Keratinocyte (primary cell): ENCODE measurements around the gene SNX20. TPM values are rescaled to one million over a fixed set of nuclear protein-coding genes. Genes with fewer than 3 reads are reported as not detected.

Source experiments
- DNase-seq: peaks from one replicate; pipeline ENCODE4 v3.0.0-alpha.2; 2011; ENCODE audit warnings: low read depth, missing footprints, low spot score
- FAIRE-seq: peaks from 2 replicates; lab custom pipeline; 2011; peaks lifted over from hg19 to GRCh38; lab: Jason Lieb, UNC
- H2AFZ ChIP-seq: 2 replicates; pipeline ENCODE4 v1.6.0; 2012; ENCODE audit warnings: low read length, control low read depth, inconsistent platforms; ENCODE audit not compliant: control insufficient read depth
- H3K27ac ChIP-seq: 2 replicates; pipeline ENCODE4 v1.5.1; 2011; ENCODE audit warnings: low read length; ENCODE audit not compliant: control insufficient read depth, insufficient read depth
- H3K27me3 ChIP-seq: 3 replicates; pipeline ENCODE4 v1.6.0; 2011; ENCODE audit warnings: low read length; ENCODE audit not compliant: control insufficient read depth, insufficient read depth; ENCODE audit errors: extremely low read depth
- H3K36me3 ChIP-seq, 2 experiments: 2 replicates in 1 of 2; 3 replicates in 1 of 2; pipeline ENCODE4 v1.5.1; 2011; ENCODE audit warnings: low read length in 2 of 2, mild to moderate bottlenecking in 1 of 2; ENCODE audit not compliant: control insufficient read depth in 2 of 2, insufficient read depth in 2 of 2; ENCODE audit errors: extremely low read depth in 1 of 2
- H3K4me1 ChIP-seq: 3 replicates; pipeline ENCODE4 v1.5.1; 2011; ENCODE audit warnings: low read length; ENCODE audit not compliant: control insufficient read depth, insufficient read depth; ENCODE audit errors: extremely low read depth
- H3K4me2 ChIP-seq: 3 replicates; pipeline ENCODE4 v1.6.0; 2011; ENCODE audit warnings: low read depth, low read length; ENCODE audit not compliant: control insufficient read depth, insufficient read depth; ENCODE audit errors: extremely low read depth
- H3K4me3 ChIP-seq, 3 experiments: fragments of 200-600 bp in 1 of 3; sonication (generic) in 1 of 3; 2 replicates in 2 of 3; 3 replicates in 1 of 3; pipeline ENCODE4 v1.5.1; 2011 to 2016; ENCODE audit warnings: low read length in 3 of 3, mild to moderate bottlenecking in 3 of 3, control low read depth in 2 of 3, inconsistent platforms in 1 of 3, low read depth in 1 of 3, mixed read lengths in 1 of 3, mixed run types in 1 of 3, moderate library complexity in 1 of 3; ENCODE audit not compliant: control insufficient read depth in 2 of 3, insufficient read depth in 2 of 3; ENCODE audit errors: extremely low read depth in 1 of 3
- H3K79me2 ChIP-seq: 2 replicates; pipeline ENCODE4 v1.6.0; 2012; ENCODE audit warnings: low read length; ENCODE audit not compliant: control insufficient read depth, insufficient read depth
- H3K9ac ChIP-seq: 3 replicates; pipeline ENCODE4 v1.6.0; 2011; ENCODE audit warnings: low read length; ENCODE audit not compliant: control insufficient read depth, insufficient read depth; ENCODE audit errors: extremely low read depth
- H3K9me1 ChIP-seq: 3 replicates; pipeline ENCODE4 v1.6.0; 2011; ENCODE audit warnings: low read length; ENCODE audit not compliant: control insufficient read depth, insufficient read depth; ENCODE audit errors: extremely low read depth
- H3K9me3 ChIP-seq: 2 replicates; pipeline ENCODE4 v1.5.1; 2012; ENCODE audit warnings: low read depth, low read length; ENCODE audit not compliant: control insufficient read depth
- H4K20me1 ChIP-seq: 3 replicates; pipeline ENCODE4 v1.6.0; 2011; ENCODE audit warnings: low read length; ENCODE audit not compliant: control insufficient read depth, insufficient read depth; ENCODE audit errors: extremely low read depth
- CTCF ChIP-seq, 3 experiments: IDR thresholded peaks in 1 of 3; conservative IDR thresholded peaks in 1 of 3; optimal IDR thresholded peaks in 1 of 3; 2 replicates in 2 of 3; 3 replicates in 1 of 3; pipeline versions ENCODE3 to v1.5.1; 2011; ENCODE audit warnings: low read length in 3 of 3, mild to moderate bottlenecking in 3 of 3, moderate library complexity in 2 of 3, control low read depth in 1 of 3, inconsistent platforms in 1 of 3; ENCODE audit not compliant: insufficient read depth in 2 of 3; ENCODE audit errors: extremely low read depth in 1 of 3
- EZH2 ChIP-seq: IDR thresholded peaks from one replicate; pipeline ENCODE4 v1.6.1; 2012; ENCODE audit warnings: inconsistent platforms, mild to moderate bottlenecking, low read length, moderate library complexity
- dilution Hi-C: fragments of 300-500 bp; cut with MboI; formaldehyde crosslinking; loops from one replicate; pipeline ENCODE4 v1.7.0; 2020; ENCODE audit warnings: low sequenced_read_pairs; ENCODE audit not compliant: extremely low pct_ligation_motif_present
- polyA plus RNA-seq, 5 experiments: library from polyadenylated mRNA; depleted of rRNA in 3 of 5; stranded (reverse) in 3 of 5; stranded (forward) in 1 of 5; unstranded in 1 of 5; fragments of >200 nt; gene quantifications; 1 replicate in 1 of 5; 2 replicates in 3 of 5; 3 replicates in 1 of 5; pipeline versions ENCODE4 v1.2.1 to v1.2.3, GENCODE V29; 2011 to 2012; ENCODE audit warnings: missing spikeins in 2 of 5, low read depth in 1 of 5, low replicate concordance in 1 of 5

SNX20 gene
- polyA plus RNA-seq, 1 donor (not counting 4 experiments of a cell fraction or from before 2014, with no cell fraction given) = not detected

GRCh38 chr16:50622029-50622428, 59.1 kb downstream of the SNX20 start:
- TF ChIP-seq EZH2 (no peak), CTCF (optimal IDR thresholded peaks at IDR 0.05 in 1 of 3, IDR thresholded peaks at IDR 0.05 in 1 of 3, conservative IDR thresholded peaks at IDR 0.05 in 1 of 3; ENCODE audit: extremely low read depth in 1 of 3, insufficient read depth in 2 of 3, low read length in 3 of 3) (no peak)
- FAIRE-seq = no peak
- Histone ChIP-seq H3K4me1 (no peaks in the 10 kb centered on the region), H3K9me1 (no peaks in the 10 kb centered on the region), H4K20me1 (no peaks in the 10 kb centered on the region), H3K27me3 (no peaks in the 10 kb centered on the region), H2AFZ (no peak overlapping the region), H3K79me2 (no peaks in the 10 kb centered on the region), H3K27ac (no peak overlapping the region), H3K4me2 (no peak overlapping the region), H3K9me3 (no peaks in the 10 kb centered on the region), H3K36me3 (no peaks in the 10 kb centered on the region), H3K4me3 (no peak overlapping the region), H3K9ac (no peak overlapping the region)
- DNase-seq = no peak
- dilution Hi-C loops = no loop called here

Other genes starting within 250 kb of the SNX20 start
- gene NKD1, start 132.9 kb downstream of the SNX20 start, polyA plus RNA-seq = 0.54 to 0.62 TPM (median 0.57 TPM) in 3 replicates
- 0.49 to 3.9 TPM (median 0.80 TPM) in 3 replicates for gene NOD2, start 12.3 kb upstream of the SNX20 start, polyA plus RNA-seq
- 14.9 to 24.7 TPM (median 23.4 TPM) in 3 replicates for gene CYLD, start 60.8 kb upstream of the SNX20 start, polyA plus RNA-seq